ENCODE measurements around the gene ABRACL. TPM values are rescaled to one million over a fixed set of nuclear protein-coding genes. Genes with fewer than 3 reads are reported as not detected.
"Not testable (repeated sequence)": the region's sequence is repeated elsewhere in the genome, so short reads cannot be mapped to it uniquely, and the experiment has no call there.

The ABRACL gene
- polyA plus RNA-seq, 4 donors = 106 to 227 (median 147) TPM

GRCh38 chr6:139016337-139017213 lies 12.0 kb upstream of the ABRACL start:
- H3K27ac ChIP-seq (ENCODE audit: low read depth in 1 of 3, low read length in 2 of 3) = no peak overlapping the region
- FAIRE-seq (no peak), DNase-seq (no peak)
- 67 to 74% (median 72%) methylated on average over 7 of the region's 7 CpGs for WGBS, 3 donors
- no peaks in the 10 kb centered on the region for H3K36me3 ChIP-seq (ENCODE audit: control insufficient read depth in 3 of 3, insufficient read depth in 2 of 3, low read depth in 1 of 3, low read length in 3 of 3)
- H3K4me3 ChIP-seq (ENCODE audit: low read depth in 1 of 3, low read length in 3 of 3) = no peak overlapping the region
- H3K9me3 ChIP-seq (ENCODE audit: control insufficient read depth in 2 of 2, insufficient read depth in 1 of 2, low read depth in 1 of 2, low read length in 1 of 2) = peaks cover 0 to 2% of the 10 kb centered on the region in 2 donors
- H3K27me3 ChIP-seq (ENCODE audit: control insufficient read depth in 3 of 3, insufficient read depth in 3 of 3, low read length in 3 of 3) = no peaks in the 10 kb centered on the region
- H3K4me1 ChIP-seq (ENCODE audit: control insufficient read depth in 3 of 3, insufficient read depth in 2 of 3, low read depth in 1 of 3, low read length in 2 of 3) = peaks cover 0 to 3% (median 0%) of the 10 kb centered on the region in 3 donors

DNA sequence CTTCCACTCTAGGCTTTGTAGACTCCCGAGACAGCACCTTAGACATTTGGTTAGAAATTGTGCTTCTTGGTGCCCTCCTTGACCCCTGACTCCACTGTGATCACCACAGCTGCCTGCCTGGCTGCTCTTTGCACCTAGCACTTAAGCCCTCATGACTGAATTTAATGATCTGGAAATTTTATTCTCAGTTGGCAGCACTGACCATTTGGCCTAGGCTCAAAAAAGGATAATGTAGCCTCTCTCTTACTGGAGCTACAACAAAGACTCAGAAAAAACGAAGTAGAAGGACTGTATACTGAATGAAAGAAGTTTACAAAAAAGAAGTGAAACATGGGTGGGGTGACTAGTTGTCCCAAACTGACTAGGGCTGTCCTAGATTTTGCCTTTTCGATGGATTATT lies 11.3 kb upstream of the ABRACL start:
- peaks cover 0 to 2% of the 10 kb centered on the region in 2 donors for H3K9me3 ChIP-seq (ENCODE audit: control insufficient read depth in 2 of 2, insufficient read depth in 1 of 2, low read depth in 1 of 2, low read length in 1 of 2)
- no peaks in the 10 kb centered on the region for H3K36me3 ChIP-seq (ENCODE audit: control insufficient read depth in 3 of 3, insufficient read depth in 2 of 3, low read depth in 1 of 3, low read length in 3 of 3)
- FAIRE-seq (no peak), DNase-seq (peak in 1 of 2 donors; percentile 25)
- 29 to 54% (median 29%) methylated on average over 3 of the region's 3 CpGs for WGBS, 3 donors
- no peak overlapping the region for H3K4me3 ChIP-seq (ENCODE audit: low read depth in 1 of 3, low read length in 3 of 3)
- H3K27ac ChIP-seq (ENCODE audit: low read depth in 1 of 3, low read length in 2 of 3) = no peak overlapping the region
- no peaks in the 10 kb centered on the region for H3K27me3 ChIP-seq (ENCODE audit: control insufficient read depth in 3 of 3, insufficient read depth in 3 of 3, low read length in 3 of 3)
- peaks cover 0 to 3% (median 0%) of the 10 kb centered on the region in 3 donors for H3K4me1 ChIP-seq (ENCODE audit: control insufficient read depth in 3 of 3, insufficient read depth in 2 of 3, low read depth in 1 of 3, low read length in 2 of 3)

DNA sequence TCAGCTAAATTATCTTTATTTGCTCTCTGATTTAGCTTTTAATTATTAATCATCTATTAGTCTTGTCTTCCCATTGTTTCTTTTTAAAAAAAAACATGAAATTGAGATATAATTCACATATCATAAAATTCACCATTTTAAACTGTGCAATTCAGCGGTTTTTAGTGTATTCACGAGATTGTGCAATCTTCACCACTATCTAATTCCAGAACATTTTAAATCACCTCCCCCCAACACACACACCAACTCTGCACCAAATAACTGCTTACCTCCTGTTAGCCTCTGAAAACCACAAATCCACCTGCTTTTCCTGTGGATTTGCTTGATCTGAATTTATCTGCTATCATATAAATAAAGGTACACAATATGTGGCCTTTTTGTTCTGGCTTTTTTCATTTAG lies 8.8 kb upstream of the ABRACL start:
- WGBS, 3 donors = 88 to 96% (median 95%) methylated on average over 2 of the region's 2 CpGs
- FAIRE-seq = no peak
- no peaks in the 10 kb centered on the region for H3K36me3 ChIP-seq (ENCODE audit: control insufficient read depth in 3 of 3, insufficient read depth in 2 of 3, low read depth in 1 of 3, low read length in 3 of 3)
- peaks cover 0 to 3% (median 0%) of the 10 kb centered on the region in 3 donors for H3K4me1 ChIP-seq (ENCODE audit: control insufficient read depth in 3 of 3, insufficient read depth in 2 of 3, low read depth in 1 of 3, low read length in 2 of 3)
- no peak overlapping the region for H3K27ac ChIP-seq (ENCODE audit: low read depth in 1 of 3, low read length in 2 of 3)
- H3K4me3 ChIP-seq (ENCODE audit: low read depth in 1 of 3, low read length in 3 of 3) = no peak overlapping the region
- peaks cover 0 to 2% of the 10 kb centered on the region in 2 donors for H3K9me3 ChIP-seq (ENCODE audit: control insufficient read depth in 2 of 2, insufficient read depth in 1 of 2, low read depth in 1 of 2, low read length in 1 of 2)
- no peaks in the 10 kb centered on the region for H3K27me3 ChIP-seq (ENCODE audit: control insufficient read depth in 3 of 3, insufficient read depth in 3 of 3, low read length in 3 of 3)
- no peak for DNase-seq

GRCh38 chr6:139020689-139021088 lies 7.9 kb upstream of the ABRACL start:
- H3K36me3 ChIP-seq (ENCODE audit: control insufficient read depth in 3 of 3, insufficient read depth in 2 of 3, low read depth in 1 of 3, low read length in 3 of 3) = no peaks in the 10 kb centered on the region
- WGBS, 3 donors = 21 to 86% (median 68%) methylated on average over 3 of the region's 3 CpGs
- FAIRE-seq (no peak), DNase-seq (peak; percentile 51 to 88)
- no peak overlapping the region for H3K4me3 ChIP-seq (ENCODE audit: low read depth in 1 of 3, low read length in 3 of 3)
- H3K27ac ChIP-seq (ENCODE audit: low read depth in 1 of 3, low read length in 2 of 3) = no peak overlapping the region
- peaks cover 0 to 2% of the 10 kb centered on the region in 2 donors for H3K9me3 ChIP-seq (ENCODE audit: control insufficient read depth in 2 of 2, insufficient read depth in 1 of 2, low read depth in 1 of 2, low read length in 1 of 2)
- H3K27me3 ChIP-seq (ENCODE audit: control insufficient read depth in 3 of 3, insufficient read depth in 3 of 3, low read length in 3 of 3) = no peaks in the 10 kb centered on the region
- H3K4me1 ChIP-seq (ENCODE audit: control insufficient read depth in 3 of 3, insufficient read depth in 2 of 3, low read depth in 1 of 3, low read length in 2 of 3) = peaks cover 0 to 3% (median 0%) of the 10 kb centered on the region in 3 donors

- not testable (repeated sequence) for FAIRE-seq; H3K4me3 ChIP-seq (ENCODE audit: low read depth in 1 of 3, low read length in 3 of 3); DNase-seq; H3K36me3 ChIP-seq (ENCODE audit: control insufficient read depth in 3 of 3, insufficient read depth in 2 of 3, low read depth in 1 of 3, low read length in 3 of 3); H3K9me3 ChIP-seq (ENCODE audit: control insufficient read depth in 2 of 2, insufficient read depth in 1 of 2, low read depth in 1 of 2, low read length in 1 of 2); H3K27ac ChIP-seq (ENCODE audit: low read depth in 1 of 3, low read length in 2 of 3); H3K27me3 ChIP-seq (ENCODE audit: control insufficient read depth in 3 of 3, insufficient read depth in 3 of 3, low read length in 3 of 3)
- peaks cover 2 to 13% (median 4%) of the 10 kb centered on the region in 3 donors for H3K4me1 ChIP-seq (ENCODE audit: control insufficient read depth in 3 of 3, insufficient read depth in 2 of 3, low read depth in 1 of 3, low read length in 2 of 3)
- WGBS, 3 donors = 86 to 100% (median 92%) methylated on average over 3 of the region's 3 CpGs
Observed at GRCh38 chr6:139025416-139025815, 3.1 kb upstream of the ABRACL start.

- Histone ChIP-seq H3K27me3 (ENCODE audit: control insufficient read depth in 3 of 3, insufficient read depth in 3 of 3, low read length in 3 of 3) (no peaks in the 10 kb centered on the region), H3K9me3 (ENCODE audit: control insufficient read depth in 2 of 2, insufficient read depth in 1 of 2, low read depth in 1 of 2, low read length in 1 of 2) (no peaks in the 10 kb centered on the region), H3K4me3 (ENCODE audit: low read depth in 1 of 3, low read length in 3 of 3) (peak overlapping the region in 2 of 3 donors; percentile 84 to 93), H3K4me1 (ENCODE audit: control insufficient read depth in 3 of 3, insufficient read depth in 2 of 3, low read depth in 1 of 3, low read length in 2 of 3) (peaks cover 0 to 16% (median 7%) of the 10 kb centered on the region in 3 donors), H3K36me3 (ENCODE audit: control insufficient read depth in 3 of 3, insufficient read depth in 2 of 3, low read depth in 1 of 3, low read length in 3 of 3) (no peaks in the 10 kb centered on the region), H3K27ac (ENCODE audit: low read depth in 1 of 3, low read length in 2 of 3) (peak overlapping the region; percentile 43 to 91 (median 71))
- WGBS, 3 donors = 6 to 19% (median 13%) methylated on average over 10 of the region's 10 CpGs
- FAIRE-seq (no peak), DNase-seq (peak; percentile 73 to 89)
Observed at GRCh38 chr6:139027620-139028182, 844 bp upstream of the ABRACL start.

- DNase-seq (no peak), FAIRE-seq (no peak)
- Histone ChIP-seq H3K4me3 (ENCODE audit: low read depth in 1 of 3, low read length in 3 of 3) (peak overlapping the region; percentile 81 to 93 (median 84)), H3K27ac (ENCODE audit: low read depth in 1 of 3, low read length in 2 of 3) (peak overlapping the region; percentile 71 to 93 (median 91)), H3K4me1 (ENCODE audit: control insufficient read depth in 3 of 3, insufficient read depth in 2 of 3, low read depth in 1 of 3, low read length in 2 of 3) (peaks cover 0 to 16% (median 7%) of the 10 kb centered on the region in 3 donors), H3K9me3 (ENCODE audit: control insufficient read depth in 2 of 2, insufficient read depth in 1 of 2, low read depth in 1 of 2, low read length in 1 of 2) (no peaks in the 10 kb centered on the region), H3K27me3 (ENCODE audit: control insufficient read depth in 3 of 3, insufficient read depth in 3 of 3, low read length in 3 of 3) (no peaks in the 10 kb centered on the region), H3K36me3 (ENCODE audit: control insufficient read depth in 3 of 3, insufficient read depth in 2 of 3, low read depth in 1 of 3, low read length in 3 of 3) (peaks cover 0 to 1% (median 0%) of the 10 kb centered on the region in 3 donors)
- WGBS, 3 donors = 1 to 2% (median 2%) methylated on average over 14 of the region's 14 CpGs
Observed at GRCh38 chr6:139028215-139028657, 309 bp upstream of the ABRACL start.

GRCh38 chr6:139029470-139030227 lies 1.1 kb downstream of the ABRACL start:
- Histone ChIP-seq H3K4me3 (ENCODE audit: low read depth in 1 of 3, low read length in 3 of 3) (peak overlapping the region; percentile 81 to 93 (median 84)), H3K9me3 (ENCODE audit: control insufficient read depth in 2 of 2, insufficient read depth in 1 of 2, low read depth in 1 of 2, low read length in 1 of 2) (no peaks in the 10 kb centered on the region), H3K36me3 (ENCODE audit: control insufficient read depth in 3 of 3, insufficient read depth in 2 of 3, low read depth in 1 of 3, low read length in 3 of 3) (peaks cover 0 to 10% (median 6%) of the 10 kb centered on the region in 3 donors), H3K27me3 (ENCODE audit: control insufficient read depth in 3 of 3, insufficient read depth in 3 of 3, low read length in 3 of 3) (no peaks in the 10 kb centered on the region), H3K4me1 (ENCODE audit: control insufficient read depth in 3 of 3, insufficient read depth in 2 of 3, low read depth in 1 of 3, low read length in 2 of 3) (peaks cover 0 to 16% (median 7%) of the 10 kb centered on the region in 3 donors), H3K27ac (ENCODE audit: low read depth in 1 of 3, low read length in 2 of 3) (peak overlapping the region; percentile 71 to 93 (median 91))
- 1 to 4% (median 1%) methylated on average over 44 of the region's 44 CpGs for WGBS, 3 donors
- peak; percentile 83 to 85 for DNase-seq
- FAIRE-seq = no peak

Measured in small intestine (tissue), 7 donors.